Inflammatory macrophage treated with lipopolysaccharide for 1 hour (primary cell): Measurements from ENCODE around the gene TXNDC11.
A peak's percentile ranks its signal among the peaks of the same experiment; 100 is the strongest.

Experiments used
- DNase-seq, 2 donors: peaks; one replicate each; pipeline ENCODE4 v3.0.0-alpha.2; 2020 to 2022

The TXNDC11 gene

DNA sequence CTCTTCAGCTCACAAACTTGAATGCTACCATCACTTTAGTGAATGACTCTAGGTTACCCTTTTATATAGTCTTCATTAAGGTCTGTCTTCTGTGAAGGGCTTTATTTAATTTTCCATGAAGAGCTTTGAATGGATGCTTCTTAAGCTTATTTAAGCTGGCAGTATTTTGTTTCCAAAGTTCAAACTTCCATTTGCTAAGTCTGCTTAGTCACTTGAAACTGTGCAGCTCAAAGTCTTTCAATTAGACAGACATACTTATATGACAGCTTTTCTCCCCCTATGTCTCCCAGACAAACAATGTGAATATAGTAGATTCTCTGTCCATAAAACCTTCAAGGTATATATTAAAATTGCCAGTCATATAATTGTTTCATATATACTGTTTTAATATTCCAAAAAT, 23.5 kb downstream of the TXNDC11 start:
- no peak for DNase-seq

DNA sequence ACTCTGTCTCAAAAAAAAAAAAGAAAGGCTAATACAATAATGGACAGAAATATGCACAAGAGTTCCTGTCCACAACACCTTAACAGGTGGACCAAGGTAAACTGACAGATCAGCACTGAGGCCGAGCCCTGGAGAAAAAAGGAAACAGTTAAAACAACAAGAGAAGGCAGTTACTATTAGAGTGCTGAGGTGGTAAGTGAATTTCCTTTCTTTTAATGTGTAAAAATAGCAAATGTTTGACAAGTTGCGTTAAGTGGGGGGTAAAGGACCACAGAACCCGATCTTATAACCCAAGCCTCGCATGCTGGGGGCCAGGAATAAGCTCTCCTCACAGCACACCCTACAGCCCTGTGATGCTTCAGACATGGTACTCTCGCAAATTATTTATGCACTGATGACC, 24.8 kb downstream of the TXNDC11 start:
- no peak for DNase-seq

DNA sequence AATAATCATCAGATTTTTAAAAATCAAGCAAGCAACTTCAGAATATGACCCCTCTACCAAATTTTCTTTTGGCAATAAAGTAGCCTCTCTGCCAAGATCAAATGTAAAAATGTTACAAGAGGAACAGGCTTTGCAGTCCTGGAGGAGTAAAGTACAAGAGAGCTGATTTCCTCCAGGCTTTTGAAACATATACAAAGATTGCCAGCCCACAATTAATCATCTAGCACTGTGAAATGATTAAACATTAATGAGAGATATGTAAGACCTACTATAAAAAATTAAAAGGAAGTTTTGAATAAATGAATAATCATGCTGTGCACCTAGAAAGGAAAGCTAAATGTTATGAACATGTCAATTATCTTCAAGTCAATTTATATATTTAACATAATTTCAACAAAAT, 26.3 kb downstream of the TXNDC11 start:
- DNase-seq: no peak

DNA sequence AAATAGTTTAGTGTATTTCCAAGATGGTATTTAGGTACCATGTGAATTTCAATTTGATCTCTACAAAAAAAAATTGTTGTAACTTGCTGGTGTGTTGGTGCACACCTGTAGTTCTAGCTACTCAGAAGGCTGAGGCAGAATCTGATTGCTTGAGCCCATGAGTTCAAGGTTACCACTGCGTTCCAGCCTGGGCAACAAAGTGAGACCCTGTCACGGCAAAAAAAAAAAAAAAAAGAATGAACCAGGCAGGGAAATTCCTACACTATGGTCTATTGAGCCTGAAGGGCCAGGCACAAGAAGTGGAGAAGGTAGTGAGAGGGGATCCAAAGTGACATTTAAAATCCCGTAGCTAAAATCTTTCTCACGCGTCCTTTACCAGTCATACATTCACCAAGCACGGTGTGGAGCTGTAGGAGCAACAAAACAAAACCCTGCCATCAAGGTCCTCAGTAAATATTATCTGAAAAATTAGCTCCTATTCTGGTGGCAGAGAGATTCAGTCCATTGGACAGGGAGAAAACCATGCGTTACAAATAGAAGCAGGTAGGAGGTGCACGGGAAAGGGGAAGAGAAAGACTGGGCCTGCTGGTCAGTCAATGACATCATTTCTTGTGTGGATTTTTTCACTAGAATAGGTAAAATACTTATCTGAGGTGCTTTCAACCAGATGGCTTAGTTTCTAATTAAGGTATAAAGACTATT, 27.3 kb downstream of the TXNDC11 start:
- DNase-seq: no peak

DNA sequence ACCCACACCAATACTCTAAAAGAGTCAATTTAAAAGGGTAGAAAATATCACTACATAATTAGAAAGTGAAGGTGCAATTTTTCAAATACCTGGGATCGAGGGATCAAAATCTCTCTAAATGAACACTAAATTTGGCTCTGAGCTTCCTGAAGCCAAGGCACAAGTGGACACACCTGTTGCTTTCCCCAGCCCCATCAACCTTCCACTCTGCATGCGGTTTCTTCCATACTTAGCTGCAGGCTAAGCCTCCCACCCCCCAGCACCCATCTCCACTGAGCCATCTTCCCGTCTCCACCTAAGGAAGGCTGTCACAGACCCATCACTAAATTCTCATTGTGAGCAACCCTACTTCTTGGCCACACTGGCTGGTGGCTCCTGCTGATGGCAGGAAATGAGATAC, 30.5 kb downstream of the TXNDC11 start:
- no peak for DNase-seq

DNA sequence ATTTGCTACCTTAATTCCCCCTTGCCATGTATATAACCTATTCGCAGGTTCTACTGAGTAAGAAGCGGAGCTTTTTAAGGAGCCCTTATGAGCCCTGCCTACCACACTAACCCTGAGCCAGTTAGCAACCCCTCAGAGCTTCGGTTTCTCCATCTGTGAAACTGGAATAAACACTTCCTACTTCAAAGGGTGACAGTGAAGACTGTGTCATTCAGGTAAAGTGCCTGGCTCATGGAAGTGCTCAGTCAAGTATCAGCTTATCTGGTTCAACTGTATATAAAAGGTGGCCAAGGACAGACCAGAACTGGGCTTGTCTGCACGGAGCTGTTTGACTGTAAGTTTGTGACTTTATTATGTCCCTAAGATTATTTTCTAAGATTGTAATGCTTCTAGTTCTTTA, 31.0 kb downstream of the TXNDC11 start:
- no peak for DNase-seq

DNA sequence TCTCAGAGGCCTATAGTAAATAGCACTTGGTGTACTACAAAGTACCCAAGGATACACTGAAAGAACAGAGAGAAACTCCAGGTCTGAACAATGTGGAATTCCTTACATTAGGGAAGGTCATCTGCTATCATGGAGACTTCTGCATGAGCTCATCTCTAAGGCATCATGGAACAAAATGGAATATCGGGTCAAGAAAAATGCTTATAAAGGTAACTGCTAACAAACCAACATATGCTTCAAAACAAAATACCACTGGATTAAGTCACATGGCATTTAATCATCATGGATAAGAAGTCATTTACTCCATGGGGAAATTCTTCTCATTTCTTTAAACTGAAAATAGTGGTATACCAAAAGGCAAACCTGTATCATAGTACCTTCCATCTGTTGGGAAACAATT, 34.2 kb downstream of the TXNDC11 start:
- no peak for DNase-seq

DNA sequence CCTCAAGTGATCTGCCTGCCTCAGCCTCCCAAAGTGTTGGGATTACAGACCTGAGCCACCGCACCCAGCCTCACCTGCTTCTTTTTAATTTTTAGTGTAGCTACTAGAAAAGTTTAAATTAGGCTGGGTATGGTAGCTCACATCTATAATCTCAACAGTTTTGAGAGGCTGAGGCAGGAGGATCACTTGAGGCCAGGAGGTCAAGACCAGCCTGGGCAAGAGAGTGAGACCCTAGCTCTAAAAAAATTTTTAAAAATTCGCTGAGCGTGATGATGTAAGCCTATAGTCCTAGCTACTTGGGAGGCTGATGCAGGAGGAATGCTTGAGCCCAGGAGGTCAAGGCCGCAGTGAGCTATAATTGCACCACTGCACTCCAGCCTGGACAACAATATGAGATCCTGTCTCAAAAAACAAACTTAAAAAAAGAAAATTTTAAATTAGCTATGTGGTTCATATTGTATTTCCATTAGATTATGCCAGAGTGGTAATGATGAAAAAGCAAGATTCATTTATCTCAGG, 34.9 kb downstream of the TXNDC11 start:
- DNase-seq: no peak

DNA sequence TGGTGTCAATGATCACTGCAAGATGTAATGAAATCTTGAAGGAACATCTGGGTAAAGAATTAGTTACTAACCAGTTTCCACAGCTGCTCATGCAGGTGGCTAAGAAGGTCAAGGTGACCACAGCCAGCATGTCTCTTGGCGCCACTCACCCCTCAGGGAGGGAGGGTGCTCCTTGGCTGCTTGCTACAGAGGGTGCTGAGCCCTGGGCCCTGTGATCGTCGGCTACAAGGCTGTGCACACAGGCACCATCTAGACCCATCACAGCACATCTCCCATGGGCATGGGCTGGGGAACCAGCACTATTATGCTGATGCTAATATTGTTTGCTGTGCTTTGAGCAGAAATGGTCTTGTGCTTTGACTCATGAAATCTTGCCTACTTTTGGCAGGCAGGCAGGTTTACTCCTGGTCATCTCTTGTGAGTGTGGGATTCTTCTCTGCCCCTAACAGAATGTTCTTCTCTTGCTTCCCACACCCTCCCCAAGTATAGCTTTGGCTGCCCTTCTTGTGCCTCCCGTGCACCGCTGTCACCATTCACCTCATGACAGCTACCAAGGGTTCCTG, 36.4 kb downstream of the TXNDC11 start:
- no peak for DNase-seq

DNA sequence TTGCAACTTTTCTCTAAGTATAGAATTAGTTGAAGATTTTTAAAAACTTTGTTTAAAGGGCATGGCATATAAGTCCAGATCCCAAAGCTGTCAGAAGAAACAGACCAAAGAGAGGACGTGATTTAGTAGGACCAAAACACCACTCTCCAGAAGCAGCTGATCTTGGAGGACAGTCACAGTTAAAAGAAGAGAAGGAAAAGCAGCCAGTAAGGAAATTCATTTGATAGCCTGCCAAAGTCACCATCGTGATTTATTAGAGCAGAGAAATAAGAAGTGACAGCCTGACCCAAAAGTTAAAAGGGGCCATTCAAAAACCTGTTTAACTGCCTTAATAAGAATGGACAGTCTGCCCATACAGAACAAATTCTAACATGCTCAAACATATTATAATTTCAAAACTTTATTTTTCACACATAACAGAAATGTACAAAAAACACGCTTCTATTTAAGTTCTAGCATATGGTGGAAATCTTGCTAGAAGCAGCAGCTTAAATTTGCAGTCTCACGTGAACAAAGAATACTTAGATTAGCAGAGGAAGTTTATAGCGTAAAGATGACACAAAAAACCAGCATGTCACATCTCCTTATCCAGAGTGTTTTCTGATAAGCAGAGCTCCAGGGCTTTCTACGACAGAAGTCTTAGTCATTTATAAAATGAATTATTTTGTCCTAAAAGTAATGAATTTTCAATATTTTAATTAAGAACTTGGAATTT, 37.2 kb downstream of the TXNDC11 start:
- no peak for DNase-seq

DNA sequence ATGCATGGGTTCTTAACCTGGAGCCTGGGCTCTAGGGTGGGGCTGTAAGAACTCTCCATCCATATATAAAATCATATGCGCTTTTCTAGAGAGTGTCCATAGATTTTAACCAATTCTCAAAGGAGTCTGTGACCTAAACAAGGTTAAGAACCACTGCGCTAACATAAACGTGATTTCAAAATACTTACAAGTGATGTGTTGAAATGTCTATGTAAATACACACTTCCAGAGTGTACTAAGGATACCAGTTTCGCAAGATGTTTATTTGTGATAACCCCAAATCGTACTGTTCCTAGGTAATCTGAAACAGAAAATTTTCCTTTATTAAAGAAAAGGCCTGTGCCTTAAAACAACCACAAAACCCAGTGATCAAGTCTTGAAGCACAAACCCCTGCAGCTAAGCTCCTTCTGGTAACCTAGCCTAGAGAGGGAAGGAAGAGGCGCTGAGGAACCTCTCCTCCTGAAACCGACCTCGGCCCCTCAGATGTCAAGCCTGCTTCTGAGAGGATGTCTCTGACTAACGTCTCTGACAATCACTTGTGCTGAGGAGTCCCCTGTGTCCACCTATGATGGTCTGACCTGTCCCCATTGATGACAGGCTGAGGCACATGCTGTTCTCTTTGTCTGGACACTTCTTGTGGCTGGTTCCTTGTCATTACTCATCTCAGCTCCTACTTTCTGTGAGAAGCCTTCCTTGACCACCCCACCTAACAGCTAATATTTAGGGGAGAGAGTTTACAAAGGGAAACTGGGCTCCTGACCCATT, 42.2 kb downstream of the TXNDC11 start:
- peak; percentile 36 to 40 for DNase-seq

DNA sequence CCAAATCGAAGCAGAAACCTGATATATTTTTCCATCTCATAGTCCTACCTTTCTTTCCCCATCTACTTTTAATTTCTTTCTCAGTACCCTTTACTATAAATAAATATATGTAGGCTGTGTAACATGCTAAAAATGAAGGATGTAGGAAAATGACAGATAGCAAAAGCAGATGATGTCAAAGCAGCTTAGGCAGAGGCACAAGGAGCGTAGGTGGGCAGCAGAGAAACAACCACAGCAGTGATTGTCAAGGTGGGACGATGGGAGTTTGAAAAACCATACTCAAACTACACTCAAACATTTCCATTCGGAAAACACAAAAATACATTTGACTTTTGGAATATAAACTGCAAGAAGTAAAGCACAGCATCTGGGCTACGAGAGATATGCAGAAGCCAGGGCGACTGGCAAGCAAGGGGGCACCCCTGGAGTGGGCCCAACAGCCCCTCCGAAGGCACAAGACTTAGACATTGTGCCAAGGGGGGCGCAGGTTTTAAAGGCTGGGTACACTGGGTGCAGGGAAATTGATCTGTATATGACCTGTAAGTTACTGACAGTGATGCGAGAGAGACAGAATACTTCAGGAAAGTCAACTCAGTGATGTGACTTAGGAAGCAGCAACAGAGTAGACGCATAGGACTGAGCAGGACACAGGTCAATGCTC, 43.3 kb downstream of the TXNDC11 start:
- no peak for DNase-seq

DNA sequence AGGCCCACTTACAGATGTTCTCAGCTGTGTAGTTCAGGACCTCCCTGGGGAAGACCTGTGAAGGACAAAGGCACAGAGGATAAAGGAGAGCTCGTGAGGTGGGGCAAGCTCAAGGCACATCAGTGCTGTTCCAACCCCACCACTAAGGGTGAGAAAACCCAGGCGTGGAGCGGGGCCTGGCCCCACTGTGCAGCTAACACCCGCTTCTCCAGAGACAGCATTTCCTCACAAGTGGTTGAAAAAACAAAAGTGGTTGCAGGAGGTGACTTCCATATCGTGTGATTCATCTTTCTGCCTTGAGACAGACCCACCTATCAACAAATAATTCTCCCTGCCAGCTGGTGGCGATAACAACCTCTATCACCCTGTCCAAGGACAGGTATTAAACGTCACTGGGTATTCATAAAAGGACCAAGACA, 44.4 kb downstream of the TXNDC11 start:
- DNase-seq: no peak

DNA sequence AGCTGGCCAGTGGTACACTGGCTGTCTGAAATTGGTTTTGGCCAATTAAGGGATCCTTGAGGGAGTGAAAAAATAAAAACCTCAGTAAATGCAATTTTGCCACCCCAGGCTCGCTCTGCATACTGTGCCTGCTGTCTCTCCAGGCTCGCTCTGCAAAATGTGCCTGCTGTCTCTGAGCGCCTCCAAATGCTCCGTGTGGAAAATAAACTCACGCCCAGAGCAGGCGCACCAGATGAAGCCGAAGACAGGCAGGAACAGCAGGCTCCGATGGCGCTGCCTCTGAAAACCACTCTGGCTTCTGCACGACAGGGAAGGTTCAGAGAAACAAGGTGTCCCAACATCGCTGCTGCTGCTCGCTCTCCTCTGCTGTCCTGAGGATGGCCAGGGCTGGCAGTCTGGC, 45.3 kb downstream of the TXNDC11 start:
- no peak for DNase-seq

DNA sequence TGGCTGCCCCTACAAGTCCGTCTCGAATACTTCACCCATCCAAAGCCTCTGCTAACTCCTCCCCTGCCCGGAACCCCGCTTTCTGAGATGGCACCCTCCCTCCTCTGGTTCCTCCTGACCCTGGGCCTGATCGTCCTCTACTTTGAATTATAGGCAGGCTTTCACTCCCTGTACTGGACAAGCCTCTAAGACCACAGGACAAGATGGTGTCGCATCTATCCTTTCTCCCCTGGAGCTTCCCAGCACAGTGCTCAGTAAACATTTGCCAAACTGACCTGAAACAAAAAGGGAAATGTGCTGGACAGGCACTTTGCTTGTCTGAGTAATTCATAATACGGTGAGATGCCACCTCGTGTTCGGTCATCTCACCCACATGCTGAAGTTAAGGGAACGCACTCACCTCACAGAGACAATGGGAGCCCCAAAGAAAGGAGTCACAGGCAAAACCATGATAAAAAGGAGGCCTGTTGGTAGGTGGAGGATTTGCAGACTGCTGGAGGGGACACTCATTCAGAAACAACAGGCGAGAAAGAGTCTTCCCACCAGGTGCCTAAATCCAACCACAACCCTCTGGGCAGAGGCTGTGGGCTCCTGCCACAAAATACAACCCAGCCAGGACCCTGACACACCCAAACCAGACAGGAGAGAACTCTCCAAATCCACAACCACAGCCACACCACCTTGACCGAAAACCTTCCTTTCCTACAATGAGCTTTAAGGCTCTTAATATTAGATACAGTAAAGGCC, 46.2 kb downstream of the TXNDC11 start:
- DNase-seq: no peak

DNA sequence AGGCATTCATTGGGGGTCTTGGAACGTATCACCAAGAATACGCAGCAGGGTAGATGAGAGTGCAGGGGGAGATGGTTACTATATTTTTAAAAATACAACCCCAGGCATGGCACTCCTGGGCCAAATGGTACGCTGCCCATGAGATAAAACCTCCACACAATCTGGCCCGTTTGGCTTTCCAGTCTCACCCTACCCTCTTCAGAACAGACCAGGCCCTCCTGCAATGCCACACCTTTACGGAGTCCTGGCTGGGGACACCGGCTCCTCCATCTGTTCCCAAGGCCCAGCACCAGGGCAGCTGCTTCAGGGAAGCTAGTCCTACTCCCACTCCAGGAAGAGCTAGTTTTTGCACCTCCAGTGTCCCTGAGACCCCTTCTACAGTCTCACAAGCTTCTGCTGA, 50.0 kb downstream of the TXNDC11 start:
- no peak for DNase-seq

DNA sequence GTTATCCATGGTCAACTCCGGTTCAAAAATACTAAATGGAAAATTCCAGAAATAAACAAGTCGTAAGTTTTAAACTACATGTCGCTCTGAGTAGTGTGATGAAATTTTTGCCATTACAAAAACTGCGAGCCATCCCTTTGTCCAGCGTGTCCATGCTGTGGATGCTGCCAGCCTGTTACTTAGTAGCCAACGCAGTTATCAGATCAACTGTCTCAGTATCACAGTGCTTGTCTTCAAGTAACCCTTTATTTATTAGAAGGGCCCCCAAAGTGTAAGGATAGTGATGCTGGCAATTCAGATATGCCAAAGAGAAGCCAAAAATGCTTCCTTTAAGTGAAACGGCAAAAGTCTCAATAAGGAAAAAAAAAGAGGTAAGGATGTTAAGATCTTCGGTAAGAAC, 50.5 kb downstream of the TXNDC11 start:
- no peak for DNase-seq

DNA sequence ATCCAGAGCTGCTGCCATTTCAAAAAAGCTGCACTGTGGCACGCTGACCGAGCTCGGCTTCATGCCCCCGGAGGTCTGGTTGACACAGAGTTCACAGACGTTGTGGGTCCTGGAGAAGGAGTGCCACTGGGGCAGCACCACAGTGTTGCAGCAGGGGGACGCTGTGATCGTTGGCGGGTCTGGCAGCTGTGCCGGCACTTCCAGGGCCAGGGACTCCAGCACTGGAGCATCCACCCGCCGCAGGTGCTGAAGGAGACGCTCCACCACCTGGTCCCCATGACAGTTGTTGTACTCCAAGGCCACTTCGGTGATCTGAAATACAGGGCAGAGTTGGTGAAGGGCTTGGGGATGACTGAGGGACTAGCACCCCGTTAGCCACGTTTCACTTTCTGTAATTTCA, 50.9 kb downstream of the TXNDC11 start:
- no peak for DNase-seq

DNA sequence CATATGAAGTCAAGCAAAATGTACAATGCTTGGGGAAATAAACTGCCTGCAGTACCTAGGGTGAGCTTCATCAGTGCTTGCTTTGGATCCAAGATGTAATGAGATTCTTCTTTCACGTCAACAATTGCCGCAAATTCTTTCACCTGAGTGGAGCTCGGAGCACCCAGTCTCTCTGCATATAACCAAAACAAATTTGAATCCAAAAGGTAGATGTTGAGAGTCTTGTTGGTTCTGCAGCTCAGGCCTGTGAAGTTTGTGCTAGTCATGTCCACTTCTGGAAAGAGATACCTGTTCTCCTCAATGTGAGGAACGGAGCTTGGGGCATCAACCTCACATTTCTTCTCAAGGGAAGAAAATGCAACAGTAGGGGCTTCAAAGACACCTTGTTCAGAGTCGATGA, 51.4 kb downstream of the TXNDC11 start:
- DNase-seq: no peak

DNA sequence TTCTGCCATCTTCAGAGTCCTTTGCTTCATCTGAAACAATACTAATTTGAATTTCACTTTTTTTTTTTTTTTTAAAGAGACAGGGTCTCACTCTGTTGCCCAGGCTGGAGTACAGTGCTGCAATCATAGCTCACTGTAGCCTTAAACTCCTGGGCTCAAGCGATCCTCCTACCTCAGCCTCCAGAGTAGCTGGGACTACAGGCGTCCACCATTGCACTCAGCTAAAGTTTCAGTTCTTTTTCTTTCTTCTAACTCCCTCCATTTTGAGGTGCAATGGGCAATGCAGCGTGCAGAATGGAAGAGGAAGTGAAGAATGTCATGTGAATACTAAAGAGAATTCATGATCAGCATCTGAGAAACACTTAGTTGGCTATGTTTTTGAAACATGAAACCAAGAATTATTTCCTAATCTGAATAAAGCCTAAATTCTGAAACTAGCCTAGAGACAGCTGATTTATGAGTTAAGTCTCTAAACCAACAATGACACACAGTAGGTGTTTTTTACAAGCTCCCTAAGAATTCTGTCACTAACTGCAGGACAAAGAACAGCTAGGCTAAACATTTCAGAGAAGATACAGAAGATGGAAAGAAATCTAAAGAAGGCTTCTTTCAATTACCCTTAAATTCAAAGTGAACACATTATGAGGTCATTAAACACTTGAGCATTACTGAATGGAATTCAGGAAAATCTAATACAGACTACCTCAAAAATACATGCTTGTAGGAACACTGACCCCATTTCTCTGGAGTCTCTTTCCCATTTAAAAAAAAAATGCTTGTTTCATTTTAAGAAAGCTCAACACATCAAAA, 53.4 kb downstream of the TXNDC11 start:
- DNase-seq: peak; percentile 74 to 75

DNA sequence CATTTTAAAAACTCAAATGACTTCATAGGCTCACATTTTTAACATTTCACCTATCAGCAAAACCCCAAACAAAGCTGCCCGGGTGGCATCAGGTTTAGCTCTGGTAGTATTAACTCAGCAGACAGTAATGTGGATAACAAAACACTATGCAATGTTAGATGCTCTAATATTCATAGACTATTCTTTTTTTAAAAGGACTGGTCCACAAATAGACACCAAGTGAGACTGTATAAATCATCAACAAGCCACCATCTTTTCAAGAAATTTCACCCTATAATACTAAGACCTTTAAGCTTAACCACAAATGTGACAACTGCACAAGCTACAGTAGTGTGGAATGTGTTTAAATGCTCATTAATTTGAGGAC, 54.2 kb downstream of the TXNDC11 start:
- DNase-seq: no peak
